GM21381 (cell line): ENCODE results near the gene SEC24C.
"Not testable (repeated sequence)": the region's sequence is repeated elsewhere in the genome, so short reads cannot be mapped to it uniquely, and the experiment has no call there.

Experiments
- ATAC-seq: cut with Tn5 transposase; IDR thresholded peaks from one replicate; pipeline ENCODE4 v1.9.1; 2021; ENCODE audit warnings: mild to moderate bottlenecking, moderate library complexity; ENCODE audit not compliant: unreplicated experiment

Gene SEC24C

GRCh38 chr10:73731588-73732375 is 12.4 kb upstream of the SEC24C start:
- ATAC-seq = no peak

GRCh38 chr10:73732426-73732825 is 11.7 kb upstream of the SEC24C start:
- no peak for ATAC-seq

GRCh38 chr10:73732931-73733623 is 11.1 kb upstream of the SEC24C start:
- ATAC-seq = no peak

GRCh38 chr10:73734028-73734720 is 10.0 kb upstream of the SEC24C start:
- ATAC-seq = no peak

- no peak for ATAC-seq
Observed at GRCh38 chr10:73734796-73735305, 9.3 kb upstream of the SEC24C start.

- ATAC-seq = not testable (repeated sequence)
Observed at GRCh38 chr10:73740501-73741254, 3.5 kb upstream of the SEC24C start.

GRCh38 chr10:73742454-73742734 is 1.8 kb upstream of the SEC24C start:
- no peak for ATAC-seq

GRCh38 chr10:73743327-73743904 is 756 bp upstream of the SEC24C start:
- ATAC-seq = no peak

DNA sequence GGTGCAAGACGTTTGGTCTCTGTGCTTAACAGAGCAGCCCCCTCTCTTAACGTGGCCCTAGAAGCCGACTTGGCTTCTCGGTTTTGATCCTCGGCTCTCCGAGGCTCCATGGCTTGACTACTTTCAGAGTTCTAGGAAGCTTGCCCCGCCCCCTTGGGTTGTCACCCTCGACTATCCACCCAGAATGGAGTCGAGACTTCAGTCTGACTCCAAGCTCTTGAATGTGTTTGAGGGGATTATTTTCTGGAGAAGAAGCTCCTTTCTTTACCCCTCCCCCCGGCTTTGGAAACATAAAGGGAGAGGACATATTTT is 448 bp downstream of the SEC24C start:
- ATAC-seq = peak; percentile 24

- no peak for ATAC-seq
Observed at GRCh38 chr10:73746721-73747120, 2.5 kb downstream of the SEC24C start.

GRCh38 chr10:73750819-73751218 is 6.6 kb downstream of the SEC24C start:
- no peak for ATAC-seq

DNA sequence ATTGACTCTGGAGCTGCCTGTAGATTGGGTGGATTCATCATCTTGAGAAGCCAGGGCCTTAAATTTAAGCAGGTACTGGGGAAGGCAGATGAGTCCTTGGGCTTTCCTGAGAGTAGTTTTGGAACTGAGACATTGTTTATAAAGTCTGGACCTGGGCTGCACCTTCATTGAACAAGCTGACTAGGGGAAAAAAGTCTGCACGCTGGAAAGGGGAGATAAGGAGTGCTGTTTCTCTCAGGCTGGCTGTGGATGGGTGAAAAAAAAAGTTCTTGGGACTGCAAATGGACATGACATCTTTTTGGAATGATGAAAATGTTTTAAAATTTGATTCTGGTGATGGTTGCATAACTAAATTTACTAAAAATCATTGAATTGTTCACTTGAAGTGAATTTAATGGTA is 12.0 kb downstream of the SEC24C start:
- no peak for ATAC-seq

DNA sequence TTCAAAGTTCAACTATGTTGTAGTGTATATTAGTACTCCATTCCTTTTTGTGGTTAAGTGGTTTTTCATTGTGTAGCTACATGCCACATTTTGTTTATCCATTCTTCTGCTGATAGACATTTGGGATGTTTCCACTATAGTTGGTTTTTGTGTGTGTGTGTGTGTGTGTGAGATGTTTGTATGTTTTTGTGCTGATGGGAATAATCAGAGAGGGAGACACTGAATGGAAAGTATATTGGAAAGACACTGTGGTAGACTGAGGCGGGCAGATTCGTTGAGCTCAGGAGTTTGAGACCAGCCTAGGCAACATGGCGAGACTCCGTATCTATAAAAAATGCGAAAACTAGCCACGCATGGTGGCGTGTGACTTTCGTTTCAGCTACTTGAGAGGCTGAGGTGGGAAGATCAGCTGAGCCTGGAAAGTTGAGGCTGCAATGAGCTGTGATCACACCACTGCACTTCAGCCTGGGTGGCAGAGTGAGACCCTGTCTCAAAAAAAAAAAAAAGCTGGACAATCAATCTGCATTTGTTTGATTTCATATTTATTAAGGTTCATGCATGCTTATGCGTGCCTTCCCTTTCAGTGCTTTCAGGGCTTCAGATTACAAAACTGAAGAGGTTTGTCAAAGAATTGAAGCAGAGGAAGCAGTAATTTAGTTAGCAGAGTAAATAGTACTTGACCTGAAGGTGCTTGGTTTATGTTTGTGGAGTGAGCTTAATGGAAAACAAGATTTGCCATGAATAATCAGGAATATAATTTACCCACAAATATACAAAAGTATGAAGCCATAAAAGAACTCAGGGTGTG is 14.7 kb downstream of the SEC24C start:
- no peak for ATAC-seq

DNA sequence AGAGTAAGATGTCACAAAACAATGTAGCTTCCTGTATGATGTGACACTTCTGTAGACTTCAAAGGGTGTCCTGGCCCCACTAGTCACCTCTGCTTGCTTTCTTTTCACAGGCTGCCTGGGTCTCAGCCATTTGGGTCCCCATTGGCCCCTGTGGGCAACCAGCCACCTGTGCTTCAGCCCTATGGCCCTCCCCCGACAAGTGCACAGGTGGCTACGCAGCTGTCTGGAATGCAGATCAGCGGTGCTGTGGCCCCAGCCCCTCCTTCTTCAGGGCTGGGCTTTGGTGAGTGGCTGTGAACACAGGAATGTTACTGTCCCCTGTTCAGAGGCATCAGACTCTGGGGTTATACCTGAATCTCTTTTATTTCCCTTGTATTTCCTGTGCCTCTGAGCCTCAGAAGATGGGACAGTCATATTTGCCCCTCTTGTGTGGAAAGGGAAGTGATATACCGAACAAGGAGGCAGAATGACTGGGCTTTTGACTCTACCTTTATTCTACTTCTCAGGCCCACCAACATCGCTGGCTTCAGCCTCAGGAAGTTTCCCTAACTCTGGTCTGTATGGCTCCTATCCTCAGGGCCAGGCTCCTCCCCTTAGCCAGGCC is 15.4 kb downstream of the SEC24C start:
- ATAC-seq = no peak

DNA sequence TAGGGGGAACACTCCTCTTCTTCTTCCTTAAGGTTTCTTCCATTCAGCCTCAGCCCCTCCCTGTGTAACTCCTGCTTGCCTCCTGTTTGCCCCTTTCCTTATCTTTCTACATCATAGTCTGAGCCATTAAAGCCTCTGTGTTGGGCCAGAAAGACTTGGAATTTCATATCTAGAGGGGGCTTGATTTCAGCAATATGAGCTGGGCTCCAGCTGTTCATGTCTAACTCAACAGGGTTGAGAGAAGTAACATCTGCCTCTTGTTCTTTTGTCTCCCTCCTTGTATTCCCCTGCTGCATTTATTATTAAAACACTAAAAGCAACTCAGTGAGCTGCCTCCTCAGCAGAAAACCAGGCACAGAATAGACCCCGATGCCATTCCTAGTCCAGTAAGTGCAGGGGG is 17.6 kb downstream of the SEC24C start:
- ATAC-seq = no peak

DNA sequence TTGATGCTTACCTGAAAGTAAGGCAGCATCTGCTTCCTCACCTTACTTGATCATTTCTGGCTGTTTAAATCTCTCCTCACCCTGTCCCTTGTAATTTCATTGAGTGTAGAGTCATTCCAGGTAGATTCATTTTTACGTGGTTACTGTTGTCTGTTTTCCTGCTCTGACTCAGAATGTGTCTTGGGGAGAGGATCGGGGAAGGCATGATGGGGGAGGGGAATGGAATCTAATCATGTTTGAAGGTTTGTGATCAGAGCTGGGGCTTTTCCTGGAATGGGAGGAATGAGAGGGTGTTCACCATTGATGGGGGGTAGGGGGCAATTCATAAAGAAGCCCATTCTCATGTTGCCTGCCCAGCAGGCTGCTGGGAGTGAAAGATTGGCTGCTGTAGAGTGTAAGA is 18.7 kb downstream of the SEC24C start:
- no peak for ATAC-seq

- no peak for ATAC-seq
Observed at GRCh38 chr10:73763343-73763742, 19.2 kb downstream of the SEC24C start.

DNA sequence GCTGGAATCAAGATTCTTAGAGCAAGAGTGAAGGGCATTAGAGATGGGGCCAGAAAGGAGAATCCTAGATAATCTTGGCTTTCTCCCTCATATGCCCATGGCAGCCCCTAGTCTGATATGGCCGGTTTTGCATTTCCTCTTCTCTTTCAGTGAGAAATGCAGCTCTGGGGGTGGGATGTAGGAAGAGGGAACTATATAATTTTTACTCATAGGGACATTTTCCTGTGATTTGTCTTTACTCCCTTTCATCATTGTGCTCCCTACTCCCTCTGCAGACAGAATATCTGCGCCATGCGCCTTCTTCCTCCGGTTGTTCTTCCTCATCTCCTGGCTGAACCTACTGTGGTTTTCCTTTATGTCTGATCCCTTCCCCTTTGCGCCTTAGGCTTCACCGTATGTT is 20.9 kb downstream of the SEC24C start:
- ATAC-seq = no peak

DNA sequence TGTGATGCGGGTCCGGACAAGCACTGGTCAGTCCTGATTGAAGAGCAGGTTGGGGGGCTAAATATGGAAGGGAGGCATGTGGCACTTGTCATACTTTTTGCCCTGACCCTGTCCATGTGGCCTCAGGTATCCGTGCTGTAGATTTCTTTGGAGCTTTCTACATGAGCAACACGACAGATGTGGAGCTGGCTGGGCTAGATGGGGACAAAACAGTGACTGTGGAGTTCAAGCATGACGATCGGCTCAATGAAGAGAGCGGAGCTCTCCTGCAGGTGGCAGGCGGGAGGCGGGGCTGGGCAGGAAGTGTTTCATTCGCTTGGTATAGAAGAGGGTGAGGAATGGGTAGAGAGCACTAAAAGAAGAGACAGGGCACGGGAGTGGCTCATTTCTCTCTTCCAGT is 24.7 kb downstream of the SEC24C start:
- ATAC-seq = no peak

DNA sequence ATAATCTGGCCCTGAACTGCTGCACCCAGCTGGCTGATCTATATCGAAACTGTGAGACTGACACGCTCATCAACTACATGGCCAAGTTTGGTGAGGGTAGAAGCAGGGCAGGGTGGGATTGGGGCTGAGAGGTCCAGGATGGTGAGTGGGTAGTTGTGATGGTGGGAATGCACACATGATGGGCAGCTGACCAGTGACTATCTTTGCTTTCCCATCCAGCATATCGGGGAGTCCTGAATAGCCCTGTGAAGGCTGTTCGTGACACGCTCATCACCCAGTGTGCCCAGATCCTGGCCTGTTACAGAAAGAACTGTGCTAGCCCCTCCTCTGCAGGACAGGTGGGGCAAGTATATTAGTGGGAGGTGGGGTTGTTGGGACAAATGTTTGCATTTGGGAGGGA is 25.2 kb downstream of the SEC24C start:
- no peak for ATAC-seq
